HG03066 (cell line): ENCODE results near the gene CCDC85C.

Experiments used
- ATAC-seq: cut with Tn5 transposase; IDR thresholded peaks from one replicate; pipeline ENCODE4 v1.9.1; 2021; ENCODE audit warnings: low read depth; ENCODE audit not compliant: unreplicated experiment

The CCDC85C gene

DNA sequence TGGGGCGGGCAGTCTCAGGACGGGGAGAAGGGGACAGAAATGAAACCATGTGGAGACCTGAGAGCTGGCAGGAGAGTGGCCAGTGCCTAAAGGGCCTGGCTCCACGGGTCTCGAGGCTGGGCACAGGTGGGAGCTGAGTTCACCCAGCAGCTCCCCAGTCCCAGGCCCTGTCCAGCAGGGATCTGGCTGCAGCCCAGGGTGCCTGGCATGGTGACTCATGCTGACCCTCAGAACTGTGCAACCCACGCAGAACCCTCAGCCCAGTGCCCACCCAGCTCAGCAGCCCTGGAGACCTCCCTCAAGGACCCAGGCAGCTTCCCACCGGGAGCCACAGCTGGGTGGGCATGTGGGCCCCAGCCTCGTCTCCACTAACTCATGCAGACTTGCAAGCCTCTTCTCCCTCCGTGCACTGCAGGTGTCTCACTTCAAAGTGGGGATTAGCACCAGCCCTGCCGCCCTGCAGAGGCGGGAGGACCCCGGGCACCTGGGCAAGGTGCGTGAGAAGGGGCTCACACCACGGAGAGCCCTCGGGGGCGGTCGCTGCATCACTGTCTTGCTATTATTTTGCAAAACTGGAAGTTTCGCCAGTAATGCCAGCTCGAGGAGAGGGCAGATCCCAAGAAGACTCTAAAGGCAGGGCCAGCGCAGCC is 76.5 kb downstream of the CCDC85C start:
- no peak for ATAC-seq

DNA sequence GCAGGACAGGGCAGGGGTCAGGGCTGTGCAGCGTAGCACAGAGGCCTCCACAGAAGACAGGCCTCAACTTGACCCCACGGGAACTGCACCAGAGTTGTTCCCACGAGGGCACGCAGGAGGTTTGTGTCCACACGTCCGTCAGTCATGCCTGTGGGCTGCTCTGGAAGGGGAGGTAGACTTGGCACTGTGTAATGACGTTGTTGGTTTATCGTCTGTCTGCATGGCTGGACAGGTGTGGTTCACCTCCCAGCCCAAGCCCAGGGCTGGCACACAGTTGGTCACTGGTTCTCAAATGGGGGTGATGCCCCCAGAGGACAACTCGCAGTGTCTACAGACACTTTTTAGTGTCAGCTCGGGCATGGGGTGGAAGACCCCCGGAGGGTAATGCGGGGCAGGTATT is 77.0 kb downstream of the CCDC85C start:
- ATAC-seq = no peak

DNA sequence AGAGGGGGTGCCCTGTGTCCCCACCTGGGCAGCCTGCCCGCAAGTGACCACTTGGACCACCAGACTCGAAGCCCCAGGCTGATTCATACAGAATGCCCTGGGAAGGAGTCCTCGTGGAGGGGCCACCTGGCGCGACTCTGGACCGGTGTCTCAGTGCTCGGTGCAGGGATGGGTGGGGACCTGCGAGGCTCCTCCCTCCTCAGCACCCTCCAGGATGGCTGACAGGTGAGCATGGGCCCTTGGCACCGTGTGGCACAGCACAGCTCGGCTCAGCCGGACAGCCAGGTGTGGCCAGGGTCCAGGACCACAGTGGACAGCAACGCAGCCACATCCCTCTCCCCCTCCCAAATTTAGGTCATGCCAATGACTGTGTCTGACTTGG is 78.3 kb downstream of the CCDC85C start:
- no peak for ATAC-seq

DNA sequence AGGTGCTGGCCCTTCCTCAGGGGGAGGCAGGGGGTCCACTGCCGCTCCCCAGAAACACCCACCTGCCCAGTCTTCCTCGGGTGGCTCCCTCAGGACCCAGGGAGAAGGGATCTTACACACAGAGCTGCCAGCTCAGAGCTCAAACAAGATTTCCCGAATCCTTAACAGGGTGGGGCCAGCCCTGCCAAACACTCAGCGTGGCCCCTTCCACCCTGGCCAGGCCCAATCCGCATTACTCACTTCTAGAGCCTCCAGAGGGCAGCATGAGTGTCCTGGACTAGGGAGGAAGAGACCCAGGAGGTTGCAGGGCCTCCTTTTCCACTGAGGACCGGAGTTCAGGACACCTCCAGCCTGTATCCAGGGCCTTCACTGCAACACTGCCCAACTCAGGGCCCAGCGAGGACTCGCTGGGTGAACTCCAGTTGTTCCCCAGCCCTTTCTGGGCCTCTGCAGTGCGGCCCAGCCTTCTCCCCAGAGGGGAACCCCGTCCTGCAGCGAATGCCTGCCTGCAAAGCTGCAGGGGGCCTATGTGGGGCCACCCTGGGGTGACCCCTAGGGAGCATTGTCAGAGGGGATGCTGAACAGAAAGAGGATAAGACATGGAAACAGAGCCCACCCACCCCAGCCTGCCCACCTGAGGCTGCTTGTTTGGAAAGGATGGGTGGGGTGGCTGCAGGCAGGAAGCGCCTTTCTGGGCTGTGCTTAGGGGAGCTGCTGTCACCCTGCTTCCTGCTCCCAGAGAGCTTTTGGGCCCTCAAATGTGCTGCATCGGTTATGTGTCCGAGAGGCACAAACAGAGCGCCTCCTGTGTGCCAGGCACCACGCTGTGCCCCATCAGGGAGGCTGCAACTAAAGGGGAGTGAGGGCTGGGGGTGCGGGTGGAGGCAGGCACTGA is 79.0 kb downstream of the CCDC85C start:
- ATAC-seq = no peak

DNA sequence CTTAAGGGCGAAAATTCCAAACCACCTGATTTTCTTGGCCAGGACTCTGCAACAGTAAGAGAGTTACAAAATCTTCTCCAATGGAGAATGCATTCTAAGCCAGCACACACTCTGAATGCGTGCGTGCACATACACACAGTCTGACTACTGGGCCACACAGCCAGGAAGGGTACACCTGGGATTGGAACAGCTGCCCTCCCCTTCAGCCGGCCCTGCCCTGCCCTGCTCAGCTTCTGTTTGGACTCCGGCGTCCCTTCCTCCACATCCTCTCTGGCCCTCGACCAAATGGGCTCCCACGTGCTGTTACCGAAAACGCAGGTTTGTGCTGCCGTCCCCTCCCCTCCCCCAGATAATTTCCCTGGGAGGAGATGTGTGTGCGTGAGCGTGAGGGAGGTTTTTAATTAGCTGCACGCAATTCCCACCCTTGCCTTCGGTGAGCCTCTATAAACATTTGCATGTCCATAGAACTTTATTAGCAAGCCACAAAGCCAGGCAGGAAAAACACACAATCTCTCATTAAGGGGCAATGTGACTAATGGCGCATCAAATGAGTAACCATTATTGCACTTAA is 79.8 kb downstream of the CCDC85C start:
- no peak for ATAC-seq

DNA sequence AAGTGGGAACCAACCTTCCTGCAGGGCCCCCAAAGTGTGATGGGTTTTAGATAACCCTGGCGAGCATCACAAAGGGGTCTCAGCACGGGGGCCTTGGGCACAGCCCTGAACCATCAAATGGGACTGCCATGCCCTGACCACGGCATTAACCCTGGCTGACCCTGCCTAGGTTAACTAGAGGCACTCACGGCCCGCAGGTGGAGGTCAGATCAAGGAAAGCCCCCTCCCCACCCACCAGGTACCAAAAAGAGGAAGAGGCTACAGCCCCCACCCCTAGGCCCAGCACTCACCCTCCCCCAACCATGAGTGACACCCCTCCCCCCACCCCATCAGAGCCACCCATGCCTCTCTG is 80.3 kb downstream of the CCDC85C start:
- ATAC-seq = no peak

DNA sequence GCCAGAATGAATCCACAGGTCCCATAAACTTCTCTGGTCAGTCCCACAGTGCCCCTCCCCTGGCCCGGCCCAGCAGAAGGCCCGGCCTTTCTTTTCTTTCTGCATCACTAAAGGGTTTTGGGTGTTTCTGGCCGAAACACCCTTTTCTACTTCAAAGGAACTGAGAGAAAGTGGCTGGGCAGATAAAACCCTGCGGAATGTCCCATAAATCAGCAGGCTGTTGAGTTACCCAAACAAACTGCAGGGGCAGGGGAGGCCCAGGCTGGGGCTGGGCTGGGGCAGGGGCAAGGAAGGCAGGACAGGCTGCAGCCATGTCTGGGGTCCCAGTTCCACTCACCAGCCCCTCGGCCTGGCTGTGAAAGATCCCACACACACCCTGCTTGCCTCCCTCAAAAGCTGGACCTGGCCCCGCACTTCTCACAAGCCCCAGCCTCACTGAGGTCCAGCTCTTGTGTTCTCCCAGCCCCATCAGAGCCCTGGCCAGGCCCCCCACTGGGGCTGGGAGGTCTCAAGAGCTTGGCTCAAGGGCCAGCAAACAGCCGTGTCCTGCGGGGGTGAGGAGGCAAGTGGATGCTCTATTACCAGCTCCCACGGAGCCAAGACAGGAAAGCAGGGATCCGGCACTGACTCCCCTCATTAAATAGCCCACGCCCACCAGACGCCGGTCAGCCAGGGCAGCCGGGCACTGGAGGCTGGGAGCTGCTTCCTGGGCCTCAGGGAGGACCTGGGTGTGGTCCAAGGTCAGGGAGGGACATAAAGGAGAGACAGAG is 80.9 kb downstream of the CCDC85C start:
- ATAC-seq = no peak

DNA sequence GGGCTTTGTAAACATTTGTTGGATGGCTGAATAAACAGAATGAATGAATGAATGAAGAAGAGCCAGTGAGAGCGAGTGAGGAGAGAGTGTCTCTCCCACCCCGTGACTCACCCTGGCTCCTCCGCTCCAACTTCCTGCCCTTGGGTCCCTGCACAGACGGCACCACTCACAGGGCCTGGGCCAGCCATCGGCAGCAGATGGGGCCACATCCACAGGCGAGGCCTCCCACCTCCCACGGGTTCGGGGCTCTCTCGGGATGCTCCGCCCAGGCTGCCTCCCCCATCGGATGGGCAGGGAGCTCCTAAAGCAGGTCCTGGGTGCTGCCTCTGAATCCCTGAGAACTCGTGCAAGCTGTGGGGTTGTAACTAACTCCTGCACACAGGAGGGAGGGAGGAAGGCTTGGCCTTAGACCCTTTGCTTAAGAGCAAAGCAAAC is 81.5 kb downstream of the CCDC85C start:
- ATAC-seq = no peak

DNA sequence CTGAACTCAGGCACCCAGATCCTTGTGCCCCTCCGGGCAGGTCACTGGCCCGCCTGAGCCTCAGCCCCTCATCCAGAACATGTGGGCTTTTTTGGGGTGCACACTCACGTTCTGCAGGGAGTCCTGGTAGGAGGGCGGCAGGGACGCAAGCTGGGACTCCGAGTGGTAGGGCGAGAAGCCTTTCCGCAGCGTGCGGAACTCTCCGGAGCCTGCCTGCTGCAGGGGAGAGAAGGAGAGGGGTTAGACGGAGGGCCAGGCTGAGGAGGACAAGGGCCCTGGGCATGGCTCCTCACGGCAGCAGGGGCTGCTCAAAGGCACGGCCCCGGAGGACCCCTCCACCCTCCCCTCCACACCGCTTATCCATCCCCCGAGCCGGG is 82.0 kb downstream of the CCDC85C start:
- no peak for ATAC-seq

DNA sequence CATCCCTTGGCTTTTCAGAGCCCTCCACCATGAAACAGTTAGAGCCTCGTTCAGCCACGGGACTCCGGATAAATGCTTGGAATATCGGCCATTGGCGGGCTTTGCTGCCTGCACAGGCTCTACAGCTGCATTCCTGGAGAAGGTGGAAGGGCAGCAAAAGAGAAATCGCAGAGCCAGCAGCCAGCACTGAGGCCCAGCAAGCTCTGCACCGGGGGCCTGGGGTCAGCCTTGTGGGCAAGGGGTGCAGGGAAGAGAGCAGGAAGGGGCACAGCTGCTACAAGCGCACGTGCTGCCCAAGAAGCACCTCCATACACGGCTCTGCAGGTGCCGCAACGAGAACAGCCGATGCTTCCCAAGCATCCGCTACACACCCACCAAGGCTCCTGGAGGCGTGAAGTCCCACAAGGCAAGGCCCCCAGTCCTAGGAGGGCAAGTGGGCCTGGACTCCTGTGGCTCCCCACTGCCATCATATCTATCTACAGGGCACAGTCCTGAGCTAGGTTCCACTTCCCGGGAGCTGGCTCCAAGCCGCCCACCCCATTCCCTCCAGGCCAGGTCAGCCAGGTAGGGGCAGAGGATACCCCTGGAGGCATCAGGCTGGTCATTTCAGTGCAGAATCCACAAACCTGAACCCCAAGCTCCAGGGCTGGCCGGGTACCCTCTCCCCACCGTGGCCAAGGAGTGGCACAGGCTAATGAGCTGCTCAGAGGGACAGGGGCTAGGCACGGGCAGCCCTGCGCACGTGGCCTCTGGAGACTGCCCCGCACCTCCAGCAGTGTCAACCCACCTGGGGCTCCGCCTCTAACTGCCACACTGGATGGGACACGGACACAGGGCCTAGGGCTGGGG is 82.6 kb downstream of the CCDC85C start:
- no peak for ATAC-seq

DNA sequence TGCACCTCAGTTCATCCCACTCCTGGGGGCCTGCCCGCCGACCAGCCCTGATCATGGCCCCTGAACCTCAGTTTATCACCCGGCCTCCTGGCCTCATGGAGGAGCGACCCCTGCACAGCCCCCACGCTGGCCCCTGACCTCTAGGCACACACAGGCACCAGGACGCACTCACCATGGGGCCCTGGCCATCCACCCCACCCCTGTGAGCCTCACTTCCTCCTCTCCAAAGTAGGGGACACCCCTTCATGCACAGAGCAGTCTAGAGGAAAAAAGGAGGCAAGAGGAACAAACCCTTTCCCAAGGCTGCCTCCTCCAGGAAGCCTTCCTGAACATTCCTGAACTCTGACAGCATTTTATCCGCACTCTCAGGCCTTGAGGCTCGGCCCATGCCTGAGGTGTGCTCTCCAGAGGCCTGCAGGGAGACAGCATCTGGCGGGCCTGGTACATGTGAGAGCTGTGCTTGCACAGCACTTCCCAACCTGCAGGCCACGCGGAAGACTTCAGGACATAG is 83.4 kb downstream of the CCDC85C start:
- ATAC-seq = no peak

DNA sequence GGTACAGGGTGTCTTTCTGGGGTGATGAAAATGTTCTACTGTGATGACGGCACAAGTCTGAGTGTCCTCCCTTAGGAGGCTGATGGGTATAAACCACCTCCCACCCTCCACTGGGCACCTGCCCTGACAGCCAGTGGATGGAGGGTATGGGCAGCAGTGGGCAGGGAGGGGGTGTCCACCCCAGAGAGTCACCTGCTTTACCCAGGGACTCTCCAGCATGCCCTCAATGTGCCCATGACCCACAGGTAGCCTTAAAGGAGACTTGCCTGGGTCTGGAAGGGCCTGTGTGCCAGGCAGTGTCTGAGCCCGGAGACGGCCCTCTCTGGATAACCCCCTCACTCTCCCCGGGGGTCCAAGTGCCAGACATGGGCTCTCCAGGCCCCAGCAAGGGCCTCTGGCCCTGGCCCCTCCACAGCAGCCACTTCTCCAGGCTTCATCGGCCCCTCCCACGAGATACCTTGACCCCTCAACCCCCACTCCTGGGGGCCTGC is 84.0 kb downstream of the CCDC85C start:
- ATAC-seq = no peak

DNA sequence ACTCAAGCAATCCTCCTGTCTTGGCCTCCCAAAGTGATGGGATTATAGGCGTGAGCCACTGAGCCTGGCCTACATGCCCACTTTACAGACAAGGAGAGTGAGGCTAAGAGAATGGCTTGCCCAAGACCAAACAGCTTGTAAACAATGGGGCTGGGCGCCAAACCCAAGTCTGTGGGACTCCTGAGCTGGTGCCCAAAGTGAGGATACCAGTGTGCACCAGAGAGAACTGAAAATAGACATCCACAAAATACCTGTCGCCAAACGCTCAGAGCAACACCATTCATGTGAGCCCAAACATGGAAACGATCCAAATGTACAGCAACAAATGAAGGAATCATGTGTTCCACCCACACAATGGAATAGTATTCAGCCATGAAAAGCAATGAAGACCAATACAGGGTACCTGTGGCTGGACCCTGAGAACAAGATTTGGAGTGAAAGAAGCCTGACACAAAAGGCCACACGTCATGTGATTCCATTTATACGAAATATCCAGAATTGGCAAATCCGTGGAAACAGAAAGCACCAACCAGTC is 84.6 kb downstream of the CCDC85C start:
- ATAC-seq = no peak

DNA sequence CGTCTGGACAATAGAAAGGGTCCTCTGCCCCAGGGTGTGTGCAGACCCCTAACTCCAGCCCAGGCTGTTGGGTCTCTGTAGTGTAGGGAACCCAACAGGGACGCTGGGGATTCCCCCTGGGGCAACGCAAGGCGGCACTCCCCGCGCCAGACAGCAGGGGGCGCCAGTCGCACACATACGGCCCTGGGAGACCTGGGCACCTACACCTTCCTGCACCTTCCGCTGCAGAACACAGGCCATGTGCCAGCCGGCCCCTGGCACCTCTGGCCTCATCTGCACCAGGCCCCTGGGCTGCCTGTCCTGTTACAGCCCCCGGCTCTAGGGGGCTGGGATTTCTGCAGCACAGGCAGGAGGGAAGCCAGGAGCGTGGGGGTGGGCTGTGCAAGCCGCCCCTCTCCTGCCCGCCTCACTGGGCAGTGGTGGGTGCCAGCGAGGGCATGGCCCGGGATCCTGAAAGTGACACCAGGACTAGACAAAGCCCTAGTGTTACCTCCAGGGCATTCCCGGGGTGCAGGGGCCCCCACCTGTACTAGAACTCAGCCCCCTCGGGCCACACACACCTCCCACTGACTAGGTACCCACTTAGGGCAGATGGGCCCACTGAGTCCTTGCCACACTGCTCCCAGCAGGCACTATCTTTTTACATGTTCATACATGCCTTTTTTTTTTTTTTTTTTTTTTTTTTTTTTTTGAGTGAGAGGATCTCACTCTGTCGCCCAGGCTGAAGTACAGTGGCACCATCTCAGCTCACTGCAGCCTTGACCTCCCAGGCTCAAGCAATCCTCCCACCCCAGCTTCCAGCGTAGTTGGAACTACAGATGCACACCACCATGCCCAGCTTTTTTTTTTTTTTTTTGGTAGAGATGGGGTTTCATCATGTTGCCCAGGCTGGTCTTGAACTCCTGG is 85.3 kb downstream of the CCDC85C start:
- ATAC-seq = no peak

DNA sequence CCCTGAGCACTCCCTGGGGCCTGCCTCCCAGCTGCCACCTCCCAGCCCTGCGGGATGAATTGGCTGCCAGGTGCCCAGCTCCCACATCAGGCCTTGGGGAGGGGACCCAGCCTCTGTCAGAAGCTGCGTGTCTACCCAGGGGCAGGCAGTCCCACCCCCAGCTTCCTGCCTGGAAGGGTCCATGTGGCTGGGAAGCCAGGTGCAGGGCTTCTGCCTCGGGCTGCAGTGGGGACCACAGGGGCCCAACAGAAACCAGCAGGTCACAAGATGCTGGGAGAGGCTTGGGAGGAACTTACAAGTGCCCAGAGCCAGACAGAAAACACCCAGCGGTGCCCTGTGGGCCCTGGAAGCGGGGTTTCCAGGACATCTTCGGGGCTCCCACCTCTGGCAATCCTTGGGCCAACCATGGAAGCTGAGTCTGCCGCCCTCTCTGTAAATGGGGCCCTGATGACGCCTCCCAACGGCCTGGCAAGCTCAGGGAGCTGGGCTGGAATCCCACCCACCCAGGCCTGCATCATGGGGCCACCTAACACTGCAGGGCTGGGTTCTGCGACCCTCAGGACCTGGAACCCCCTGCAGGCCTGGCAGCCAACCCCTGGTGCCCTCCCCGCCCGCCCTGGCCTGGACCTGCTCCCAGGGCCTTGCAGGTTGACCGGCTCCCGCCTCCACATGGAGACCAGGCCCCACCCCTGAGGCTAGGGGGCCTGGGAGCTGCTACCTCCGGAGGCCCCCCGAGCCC is 86.2 kb downstream of the CCDC85C start:
- ATAC-seq = no peak

DNA sequence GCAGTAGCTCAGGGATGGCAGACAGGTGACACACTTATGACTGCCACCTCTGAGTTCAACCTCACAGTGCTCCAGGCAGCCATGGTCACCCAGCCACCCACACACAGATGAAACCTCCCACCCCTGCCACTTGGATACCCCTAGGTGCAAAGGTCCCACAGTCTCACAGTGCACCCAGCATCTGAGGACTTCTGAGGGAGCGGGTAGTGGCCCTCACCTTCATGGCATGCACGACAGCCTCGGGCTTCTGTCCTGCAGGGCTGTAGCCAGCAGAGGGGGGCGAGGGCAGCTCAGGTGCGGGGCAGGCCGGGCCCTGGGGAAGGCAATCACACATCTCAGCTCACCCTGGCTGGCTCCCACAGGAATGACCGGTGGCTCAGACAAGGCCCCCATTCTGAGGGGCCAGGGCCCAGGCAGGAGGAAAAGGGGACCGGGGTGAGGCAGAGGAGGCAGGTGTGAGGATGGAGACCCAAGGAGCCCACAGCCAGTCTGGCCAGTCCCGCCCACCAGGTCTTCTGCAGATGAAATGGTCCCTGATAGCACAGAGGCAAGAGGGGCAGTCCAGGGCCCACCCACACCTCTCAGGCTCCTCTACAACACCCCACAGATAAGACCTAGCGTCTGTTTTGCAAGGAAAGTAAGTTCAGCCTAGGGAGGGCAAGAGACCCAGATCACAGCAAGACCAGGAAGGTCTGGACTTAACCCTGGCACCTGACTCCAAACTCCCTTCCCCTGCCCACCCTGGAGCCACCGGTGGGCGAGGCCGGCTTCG is 87.0 kb downstream of the CCDC85C start:
- ATAC-seq = no peak

DNA sequence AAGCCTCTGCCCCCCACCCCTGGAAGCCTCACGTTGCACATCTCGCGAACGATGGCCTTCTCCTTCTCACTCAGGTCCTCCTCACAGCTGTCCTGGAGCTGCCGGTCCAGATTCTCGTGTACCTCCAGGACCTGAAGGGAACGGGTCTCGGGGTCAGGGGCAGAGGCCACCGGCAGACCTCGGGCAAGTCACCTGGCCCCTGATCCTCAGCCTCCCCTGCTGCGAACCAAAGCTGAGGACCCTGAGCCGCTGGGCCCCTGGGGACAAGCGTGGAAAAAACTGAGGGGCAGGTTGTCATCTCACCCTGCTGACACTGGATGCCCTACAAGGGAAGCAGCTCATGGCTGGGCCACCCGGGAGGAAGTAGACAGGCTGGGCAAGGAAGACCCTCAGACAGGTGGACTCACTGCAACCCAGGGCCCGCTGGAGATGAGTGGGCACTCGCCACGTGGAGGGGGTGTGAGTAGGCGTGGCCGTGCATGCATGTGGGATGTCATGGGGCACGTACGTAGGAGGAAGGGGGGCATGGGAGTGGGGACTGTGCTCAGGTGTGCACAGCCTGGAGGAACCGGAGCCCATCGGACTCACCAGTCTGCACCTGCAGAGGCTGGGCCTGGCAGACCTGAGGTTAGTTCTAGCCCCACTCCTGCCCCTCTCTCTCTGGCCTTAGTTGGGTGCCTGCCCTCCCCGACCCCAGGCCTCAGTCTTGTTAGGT is 87.7 kb downstream of the CCDC85C start:
- ATAC-seq = no peak
